Measurements from ENCODE around the gene ARHGAP26.

Gene ARHGAP26

DNA sequence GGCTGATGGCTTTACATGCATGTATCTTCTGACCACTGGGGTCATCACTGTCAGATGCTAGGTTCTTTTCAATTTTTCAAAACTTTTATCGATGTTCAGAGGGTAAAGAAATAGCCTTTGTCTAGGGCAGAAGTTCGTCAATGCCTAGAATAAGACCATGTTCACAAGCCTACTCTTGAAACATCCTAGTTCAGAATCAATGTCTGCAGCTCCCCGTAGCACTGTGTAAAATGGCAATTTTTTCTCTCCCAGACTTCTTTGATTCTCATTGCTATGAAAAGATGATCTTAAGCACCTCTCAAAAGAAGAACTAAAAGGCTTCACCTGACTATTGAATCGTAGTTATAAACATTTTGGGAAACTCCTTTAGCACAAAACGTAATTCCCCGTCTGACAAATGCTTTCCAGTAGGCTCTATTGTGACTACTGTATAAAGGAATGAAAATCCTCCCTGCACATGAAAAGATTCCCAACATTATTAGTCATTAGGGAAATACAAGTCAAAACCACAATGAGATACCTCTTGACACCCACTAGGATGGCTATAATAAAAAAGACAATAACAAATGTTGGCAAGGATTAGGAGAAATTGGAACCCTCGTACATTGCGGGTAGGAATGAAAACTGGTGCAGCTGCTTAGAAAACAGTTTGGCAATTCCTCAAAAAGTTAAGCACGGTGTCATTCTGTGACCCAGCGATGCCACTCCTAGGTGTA is 263.5 kb downstream of the ARHGAP26 start:
- H3K27me3 ChIP-seq, result no peaks in the 10 kb centered on the region
- H3K4me3 ChIP-seq, result no peak overlapping the region
- DNase-seq, result no peak
- no peaks in the 10 kb centered on the region for H3K4me1 ChIP-seq
- H3K9me3 ChIP-seq, result no peaks in the 10 kb centered on the region
- no peak for TF ChIP-seq CTCF (IDR thresholded peaks at IDR 0.05)
- intact Hi-C loops (cut with DNase I; ENCODE audit: low total_unique reads), result no loop called here
- no peak overlapping the region for H3K27ac ChIP-seq
- H3K36me3 ChIP-seq, result peaks cover 0 to 6% (median 4%) of the 10 kb centered on the region in 3 donors

- no peak overlapping the region for H3K4me3 ChIP-seq
- TF ChIP-seq CTCF (IDR thresholded peaks at IDR 0.05), result no peak
- H3K36me3 ChIP-seq, result peaks cover 0 to 6% (median 4%) of the 10 kb centered on the region in 3 donors
- intact Hi-C loops (cut with DNase I; ENCODE audit: low total_unique reads), result no loop called here
- peaks cover 0 to under 1% (median 0%) of the 10 kb centered on the region in 4 donors for H3K4me1 ChIP-seq
- no peaks in the 10 kb centered on the region for H3K9me3 ChIP-seq
- no peak for DNase-seq
- no peaks in the 10 kb centered on the region for H3K27me3 ChIP-seq
- H3K27ac ChIP-seq, result no peak overlapping the region
Observed at GRCh38 chr5:143036146-143036927, 266.2 kb downstream of the ARHGAP26 start.

- intact Hi-C loops (cut with DNase I; ENCODE audit: low total_unique reads), result no loop called here
- TF ChIP-seq CTCF (IDR thresholded peaks at IDR 0.05), result no peak
- no peak for DNase-seq
- Histone ChIP-seq H3K27ac (no peak overlapping the region), H3K4me1 (peaks cover 0 to 8% (median 2%) of the 10 kb centered on the region in 4 donors), H3K9me3 (no peaks in the 10 kb centered on the region), H3K4me3 (no peak overlapping the region), H3K36me3 (peaks cover 0 to 11% (median 4%) of the 10 kb centered on the region in 3 donors), H3K27me3 (no peaks in the 10 kb centered on the region)
Observed at GRCh38 chr5:143037071-143037470, 266.9 kb downstream of the ARHGAP26 start.

GRCh38 chr5:143037708-143038107 is 267.5 kb downstream of the ARHGAP26 start:
- TF ChIP-seq CTCF (IDR thresholded peaks at IDR 0.05), result no peak
- Histone ChIP-seq H3K36me3 (peaks cover 0 to 17% (median 4%) of the 10 kb centered on the region in 3 donors), H3K4me3 (no peak overlapping the region), H3K27ac (no peak overlapping the region), H3K9me3 (no peaks in the 10 kb centered on the region), H3K27me3 (no peaks in the 10 kb centered on the region), H3K4me1 (peaks cover 0 to 12% (median 4%) of the 10 kb centered on the region in 4 donors)
- intact Hi-C loops (cut with DNase I; ENCODE audit: low total_unique reads), result no loop called here
- no peak for DNase-seq

- Histone ChIP-seq H3K4me3 (no peak overlapping the region), H3K36me3 (peaks cover 0 to 17% (median 4%) of the 10 kb centered on the region in 3 donors), H3K27me3 (no peaks in the 10 kb centered on the region), H3K9me3 (no peaks in the 10 kb centered on the region), H3K27ac (no peak overlapping the region), H3K4me1 (peaks cover 0 to 12% (median 4%) of the 10 kb centered on the region in 4 donors)
- DNase-seq, result no peak
- no peak for TF ChIP-seq CTCF (IDR thresholded peaks at IDR 0.05)
- intact Hi-C loops (cut with DNase I; ENCODE audit: low total_unique reads), result no loop called here
Observed at GRCh38 chr5:143040622-143041021, 270.4 kb downstream of the ARHGAP26 start.
